ENCODE measurements around the gene MAD1L1.

DNA sequence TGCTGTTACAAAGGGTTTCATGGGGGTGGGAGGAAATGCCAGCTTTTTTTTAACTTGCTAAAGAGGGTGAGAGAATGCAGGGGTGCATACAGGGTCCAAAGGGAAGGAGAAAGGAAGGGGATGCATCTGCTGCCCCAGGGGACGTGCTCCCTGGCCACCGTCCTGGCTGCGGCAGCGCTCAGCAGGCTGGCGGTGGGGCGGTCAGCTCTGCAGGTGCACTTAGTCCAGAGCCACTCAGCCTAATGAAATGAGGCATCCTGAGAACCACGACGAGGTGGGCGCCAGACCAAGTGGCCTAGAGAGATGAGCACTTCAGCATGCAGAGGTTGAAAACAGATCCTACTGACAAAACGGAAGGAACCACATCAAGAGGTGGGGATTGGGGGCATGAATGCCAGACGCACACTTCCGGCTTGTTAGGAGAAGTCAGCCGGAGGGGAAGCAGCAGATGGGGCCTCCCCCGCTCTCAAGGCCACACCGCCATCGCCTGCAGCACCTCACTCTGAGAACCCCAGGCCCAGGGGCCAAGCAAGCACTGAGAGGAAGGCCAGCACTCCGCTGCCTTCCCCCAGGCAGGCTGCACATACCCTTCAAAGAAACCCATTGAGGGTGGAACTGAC lies 94.5 kb downstream of the MAD1L1 start:
- TF ChIP-seq, protein P1, sequence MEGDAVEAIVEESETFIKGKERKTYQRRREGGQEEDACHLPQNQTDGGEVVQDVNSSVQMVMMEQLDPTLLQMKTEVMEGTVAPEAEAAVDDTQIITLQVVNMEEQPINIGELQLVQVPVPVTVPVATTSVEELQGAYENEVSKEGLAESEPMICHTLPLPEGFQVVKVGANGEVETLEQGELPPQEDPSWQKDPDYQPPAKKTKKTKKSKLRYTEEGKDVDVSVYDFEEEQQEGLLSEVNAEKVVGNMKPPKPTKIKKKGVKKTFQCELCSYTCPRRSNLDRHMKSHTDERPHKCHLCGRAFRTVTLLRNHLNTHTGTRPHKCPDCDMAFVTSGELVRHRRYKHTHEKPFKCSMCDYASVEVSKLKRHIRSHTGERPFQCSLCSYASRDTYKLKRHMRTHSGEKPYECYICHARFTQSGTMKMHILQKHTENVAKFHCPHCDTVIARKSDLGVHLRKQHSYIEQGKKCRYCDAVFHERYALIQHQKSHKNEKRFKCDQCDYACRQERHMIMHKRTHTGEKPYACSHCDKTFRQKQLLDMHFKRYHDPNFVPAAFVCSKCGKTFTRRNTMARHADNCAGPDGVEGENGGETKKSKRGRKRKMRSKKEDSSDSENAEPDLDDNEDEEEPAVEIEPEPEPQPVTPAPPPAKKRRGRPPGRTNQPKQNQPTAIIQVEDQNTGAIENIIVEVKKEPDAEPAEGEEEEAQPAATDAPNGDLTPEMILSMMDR (IDR thresholded peaks at IDR 0.05) = no peak
- TF ChIP-seq POLR2A (IDR thresholded peaks at IDR 0.05) = no peak
